ENCODE results near the gene IGF1R. TPM values are rescaled to one million over a fixed set of nuclear protein-coding genes. Genes with fewer than 3 reads are reported as not detected.

IGF1R gene
- total and polyA plus RNA-seq, 2 of the 13 experiments (the other 11 are each of a cell fraction or from before 2014, with no cell fraction given): 15.9 to 18.4 TPM

DNA sequence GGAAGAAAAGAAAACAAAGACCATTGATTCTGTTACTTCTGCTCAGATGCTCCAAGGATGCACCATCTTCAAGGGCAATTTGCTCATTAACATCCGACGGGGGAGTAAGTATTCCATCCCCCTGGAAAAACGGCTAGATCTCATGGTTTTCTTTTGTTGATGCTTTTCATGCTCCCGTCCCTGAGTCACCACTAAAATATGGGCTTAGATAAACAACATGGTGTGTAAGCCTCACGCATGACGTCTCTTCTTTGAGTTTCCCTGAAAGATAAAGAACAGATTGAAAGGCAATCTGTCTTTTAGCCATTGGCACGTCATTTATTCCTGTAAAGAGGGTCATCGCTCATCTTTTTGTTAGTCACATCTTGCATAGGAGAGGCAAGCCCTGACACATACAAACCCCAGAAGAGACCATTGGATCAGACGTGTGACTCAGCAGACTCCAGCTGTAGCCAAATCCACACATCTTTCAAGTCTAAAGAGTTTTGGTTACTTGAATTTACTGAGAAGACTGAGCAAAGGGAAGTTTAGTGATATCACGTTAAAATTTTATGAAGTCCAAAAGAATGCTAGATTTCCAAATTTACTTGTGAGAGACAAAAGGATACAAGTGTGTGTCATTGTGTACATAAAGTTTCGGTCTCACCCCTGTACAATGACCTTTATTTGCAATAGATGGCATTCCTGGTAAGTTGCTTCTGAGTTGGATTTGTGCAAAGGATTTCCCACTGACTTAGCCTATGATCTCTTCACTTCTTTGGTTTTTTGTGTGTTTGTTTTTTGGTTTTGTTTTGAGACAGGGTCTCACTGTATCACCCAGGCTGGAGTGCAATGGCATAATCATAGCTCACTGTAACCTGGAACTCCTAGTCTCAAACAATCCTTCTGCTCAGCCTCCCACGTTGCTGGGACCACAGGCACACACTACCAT, 248.7 kb downstream of the IGF1R start (continued):
- no peak for TF ChIP-seq PRMT3 (CRISPR knock-in tag; IDR thresholded peaks at IDR 0.05; ENCODE audit: borderline replicate concordance, low read depth)
- TF ChIP-seq, protein P1, sequence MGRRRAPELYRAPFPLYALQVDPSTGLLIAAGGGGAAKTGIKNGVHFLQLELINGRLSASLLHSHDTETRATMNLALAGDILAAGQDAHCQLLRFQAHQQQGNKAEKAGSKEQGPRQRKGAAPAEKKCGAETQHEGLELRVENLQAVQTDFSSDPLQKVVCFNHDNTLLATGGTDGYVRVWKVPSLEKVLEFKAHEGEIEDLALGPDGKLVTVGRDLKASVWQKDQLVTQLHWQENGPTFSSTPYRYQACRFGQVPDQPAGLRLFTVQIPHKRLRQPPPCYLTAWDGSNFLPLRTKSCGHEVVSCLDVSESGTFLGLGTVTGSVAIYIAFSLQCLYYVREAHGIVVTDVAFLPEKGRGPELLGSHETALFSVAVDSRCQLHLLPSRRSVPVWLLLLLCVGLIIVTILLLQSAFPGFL (CRISPR knock-in tag; IDR thresholded peaks at IDR 0.05): no peak
- TF ChIP-seq NR2F2 (IDR thresholded peaks at IDR 0.05; ENCODE audit: borderline replicate concordance, low read depth): no peak
- no peak for TF ChIP-seq IKZF1 (IDR thresholded peaks at IDR 0.05)
- TF ChIP-seq TEAD3 (CRISPR knock-in tag; optimal IDR thresholded peaks at IDR 0.05; ENCODE audit: borderline replicate concordance): peak; percentile 34
- TF ChIP-seq, protein P2, sequence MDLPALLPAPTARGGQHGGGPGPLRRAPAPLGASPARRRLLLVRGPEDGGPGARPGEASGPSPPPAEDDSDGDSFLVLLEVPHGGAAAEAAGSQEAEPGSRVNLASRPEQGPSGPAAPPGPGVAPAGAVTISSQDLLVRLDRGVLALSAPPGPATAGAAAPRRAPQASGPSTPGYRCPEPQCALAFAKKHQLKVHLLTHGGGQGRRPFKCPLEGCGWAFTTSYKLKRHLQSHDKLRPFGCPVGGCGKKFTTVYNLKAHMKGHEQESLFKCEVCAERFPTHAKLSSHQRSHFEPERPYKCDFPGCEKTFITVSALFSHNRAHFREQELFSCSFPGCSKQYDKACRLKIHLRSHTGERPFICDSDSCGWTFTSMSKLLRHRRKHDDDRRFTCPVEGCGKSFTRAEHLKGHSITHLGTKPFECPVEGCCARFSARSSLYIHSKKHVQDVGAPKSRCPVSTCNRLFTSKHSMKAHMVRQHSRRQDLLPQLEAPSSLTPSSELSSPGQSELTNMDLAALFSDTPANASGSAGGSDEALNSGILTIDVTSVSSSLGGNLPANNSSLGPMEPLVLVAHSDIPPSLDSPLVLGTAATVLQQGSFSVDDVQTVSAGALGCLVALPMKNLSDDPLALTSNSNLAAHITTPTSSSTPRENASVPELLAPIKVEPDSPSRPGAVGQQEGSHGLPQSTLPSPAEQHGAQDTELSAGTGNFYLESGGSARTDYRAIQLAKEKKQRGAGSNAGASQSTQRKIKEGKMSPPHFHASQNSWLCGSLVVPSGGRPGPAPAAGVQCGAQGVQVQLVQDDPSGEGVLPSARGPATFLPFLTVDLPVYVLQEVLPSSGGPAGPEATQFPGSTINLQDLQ (CRISPR knock-in tag; IDR thresholded peaks at IDR 0.05): no peak
- TF ChIP-seq FOSL2 (CRISPR knock-in tag; IDR thresholded peaks at IDR 0.05): peak; percentile 95
- no peak for TF ChIP-seq FOXA1 (IDR thresholded peaks at IDR 0.05)
- peak; percentile 38 for TF ChIP-seq FOXA1 (CRISPR knock-in tag; IDR thresholded peaks at IDR 0.05)
- no peak for TF ChIP-seq FOXP1 (IDR thresholded peaks at IDR 0.05)
- peak; percentile 37; the same call in 1 of the 2 replicates for TF ChIP-seq FOXP1 (CRISPR knock-in tag; IDR thresholded peaks at IDR 0.05)
- peak; percentile 94 for TF ChIP-seq ZBTB21 (CRISPR knock-in tag; IDR thresholded peaks at IDR 0.05)
- TF ChIP-seq ZNF224 (CRISPR knock-in tag; IDR thresholded peaks at IDR 0.05): no peak
- TF ChIP-seq, protein P3, sequence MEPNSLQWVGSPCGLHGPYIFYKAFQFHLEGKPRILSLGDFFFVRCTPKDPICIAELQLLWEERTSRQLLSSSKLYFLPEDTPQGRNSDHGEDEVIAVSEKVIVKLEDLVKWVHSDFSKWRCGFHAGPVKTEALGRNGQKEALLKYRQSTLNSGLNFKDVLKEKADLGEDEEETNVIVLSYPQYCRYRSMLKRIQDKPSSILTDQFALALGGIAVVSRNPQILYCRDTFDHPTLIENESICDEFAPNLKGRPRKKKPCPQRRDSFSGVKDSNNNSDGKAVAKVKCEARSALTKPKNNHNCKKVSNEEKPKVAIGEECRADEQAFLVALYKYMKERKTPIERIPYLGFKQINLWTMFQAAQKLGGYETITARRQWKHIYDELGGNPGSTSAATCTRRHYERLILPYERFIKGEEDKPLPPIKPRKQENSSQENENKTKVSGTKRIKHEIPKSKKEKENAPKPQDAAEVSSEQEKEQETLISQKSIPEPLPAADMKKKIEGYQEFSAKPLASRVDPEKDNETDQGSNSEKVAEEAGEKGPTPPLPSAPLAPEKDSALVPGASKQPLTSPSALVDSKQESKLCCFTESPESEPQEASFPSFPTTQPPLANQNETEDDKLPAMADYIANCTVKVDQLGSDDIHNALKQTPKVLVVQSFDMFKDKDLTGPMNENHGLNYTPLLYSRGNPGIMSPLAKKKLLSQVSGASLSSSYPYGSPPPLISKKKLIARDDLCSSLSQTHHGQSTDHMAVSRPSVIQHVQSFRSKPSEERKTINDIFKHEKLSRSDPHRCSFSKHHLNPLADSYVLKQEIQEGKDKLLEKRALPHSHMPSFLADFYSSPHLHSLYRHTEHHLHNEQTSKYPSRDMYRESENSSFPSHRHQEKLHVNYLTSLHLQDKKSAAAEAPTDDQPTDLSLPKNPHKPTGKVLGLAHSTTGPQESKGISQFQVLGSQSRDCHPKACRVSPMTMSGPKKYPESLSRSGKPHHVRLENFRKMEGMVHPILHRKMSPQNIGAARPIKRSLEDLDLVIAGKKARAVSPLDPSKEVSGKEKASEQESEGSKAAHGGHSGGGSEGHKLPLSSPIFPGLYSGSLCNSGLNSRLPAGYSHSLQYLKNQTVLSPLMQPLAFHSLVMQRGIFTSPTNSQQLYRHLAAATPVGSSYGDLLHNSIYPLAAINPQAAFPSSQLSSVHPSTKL (CRISPR knock-in tag; IDR thresholded peaks at IDR 0.05): peak; percentile 6; the same call in 1 of the 2 replicates
- TF ChIP-seq, protein P4, sequence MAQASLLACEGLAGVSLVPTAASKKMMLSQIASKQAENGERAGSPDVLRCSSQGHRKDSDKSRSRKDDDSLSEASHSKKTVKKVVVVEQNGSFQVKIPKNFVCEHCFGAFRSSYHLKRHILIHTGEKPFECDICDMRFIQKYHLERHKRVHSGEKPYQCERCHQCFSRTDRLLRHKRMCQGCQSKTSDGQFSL (CRISPR knock-in tag; IDR thresholded peaks at IDR 0.05): no peak
- TF ChIP-seq ZNF432 (CRISPR knock-in tag; IDR thresholded peaks at IDR 0.05; ENCODE audit: borderline replicate concordance): no peak
- no peak for TF ChIP-seq ZNF550 (CRISPR knock-in tag; IDR thresholded peaks at IDR 0.05; ENCODE audit: borderline replicate concordance)
- TF ChIP-seq DNMT3B (CRISPR knock-in tag; conservative IDR thresholded peaks at IDR 0.05): no peak
- TF ChIP-seq BHLHE40 (IDR thresholded peaks at IDR 0.05; ENCODE audit: low read length): no peak
- no peak for TF ChIP-seq KDM2A (CRISPR knock-in tag; IDR thresholded peaks at IDR 0.05; ENCODE audit: borderline replicate concordance, low read depth)
- TF ChIP-seq ZNF614 (CRISPR knock-in tag; IDR thresholded peaks at IDR 0.05; ENCODE audit: borderline replicate concordance): peak; percentile 52; the same call in 1 of the 2 replicates
- peak; percentile 32; the same call in 1 of the 2 replicates for TF ChIP-seq GATAD2A (CRISPR knock-in tag; IDR thresholded peaks at IDR 0.05)
- TF ChIP-seq SP140L (CRISPR knock-in tag; IDR thresholded peaks at IDR 0.05; ENCODE audit: borderline replicate concordance): no peak
- TF ChIP-seq ZNF782 (CRISPR knock-in tag; IDR thresholded peaks at IDR 0.05; ENCODE audit: borderline replicate concordance): no peak
